ENCODE data around the gene CRADD. TPM values are rescaled to one million over a fixed set of nuclear protein-coding genes. Genes with fewer than 3 reads are reported as not detected.

CRADD gene
- total RNA-seq, 1 donor from 2014 or later = 17.1 TPM

GRCh38 chr12:93892423-93893268 is 215.5 kb downstream of the CRADD start:
- TF ChIP-seq CTCF (IDR thresholded peaks at IDR 0.05) = no peak
- no peaks in the 10 kb centered on the region for H3K36me3 ChIP-seq
- intact Hi-C loops (cut with DNase I) = no loop called here
- no peak for ATAC-seq
- H3K27ac ChIP-seq = no peak overlapping the region
- no peak for DNase-seq
- no peak overlapping the region for H3K4me3 ChIP-seq
- H3K9me3 ChIP-seq = no peaks in the 10 kb centered on the region
- no peaks in the 10 kb centered on the region for H3K27me3 ChIP-seq
- H3K4me1 ChIP-seq = peaks cover 4% of the 10 kb centered on the region

- H3K27me3 ChIP-seq = no peaks in the 10 kb centered on the region
- ATAC-seq = peak; percentile 58
- H3K4me3 ChIP-seq = no peak overlapping the region
- peak; percentile 69 for DNase-seq
- peaks cover 4% of the 10 kb centered on the region for H3K4me1 ChIP-seq
- no peak for TF ChIP-seq CTCF (IDR thresholded peaks at IDR 0.05)
- no peaks in the 10 kb centered on the region for H3K36me3 ChIP-seq
- no peaks in the 10 kb centered on the region for H3K9me3 ChIP-seq
- H3K27ac ChIP-seq = peak overlapping the region; percentile 8
- intact Hi-C loops (cut with DNase I) = no loop called here
Measured at GRCh38 chr12:93894391-93895088, 217.4 kb downstream of the CRADD start.

GRCh38 chr12:93895089-93895445 is 217.9 kb downstream of the CRADD start:
- no peaks in the 10 kb centered on the region for H3K36me3 ChIP-seq
- no peak overlapping the region for H3K4me3 ChIP-seq
- ATAC-seq (no peak), DNase-seq (no peak)
- no peak overlapping the region for H3K27ac ChIP-seq
- intact Hi-C loops (cut with DNase I) = no loop called here
- no peaks in the 10 kb centered on the region for H3K27me3 ChIP-seq
- no peaks in the 10 kb centered on the region for H3K9me3 ChIP-seq
- peaks cover 4% of the 10 kb centered on the region for H3K4me1 ChIP-seq
- no peak for TF ChIP-seq CTCF (IDR thresholded peaks at IDR 0.05)

- ATAC-seq = no peak
Measured at GRCh38 chr12:93896427-93896826, 219.3 kb downstream of the CRADD start.

GRCh38 chr12:93896952-93897351 is 219.8 kb downstream of the CRADD start:
- peaks cover 4% of the 10 kb centered on the region for H3K4me1 ChIP-seq
- intact Hi-C loops (cut with DNase I) = no loop called here
- H3K9me3 ChIP-seq = no peaks in the 10 kb centered on the region
- no peak for ATAC-seq
- TF ChIP-seq CTCF (IDR thresholded peaks at IDR 0.05) = no peak
- DNase-seq = no peak
- no peaks in the 10 kb centered on the region for H3K36me3 ChIP-seq
- no peak overlapping the region for H3K27ac ChIP-seq
- no peak overlapping the region for H3K4me3 ChIP-seq
- no peaks in the 10 kb centered on the region for H3K27me3 ChIP-seq

More at GRCh38 chr12:93896427-93896826, 219.3 kb downstream of the CRADD start:
- Histone ChIP-seq H3K4me3 (no peak overlapping the region), H3K27ac (no peak overlapping the region), H3K9me3 (no peaks in the 10 kb centered on the region), H3K4me1 (peaks cover 4% of the 10 kb centered on the region), H3K36me3 (no peaks in the 10 kb centered on the region), H3K27me3 (no peaks in the 10 kb centered on the region)
- DNase-seq = no peak
- peak; percentile 16 for TF ChIP-seq CTCF (IDR thresholded peaks at IDR 0.05)
- intact Hi-C loops (cut with DNase I) = no loop called here

Measured in upper lobe of right lung (tissue), 1 donor.